OCI-LY3 (cell line): ENCODE results near the gene PEDS1.

Source experiments
- H2AFZ ChIP-seq: fragments of 200-600, 300-600 bp; shearing (Covaris generic); 2 replicates; pipeline ENCODE4 v1.6.0; 2014; ENCODE audit warnings: antibody characterized with exemption, low read depth, low read length
- H3K27ac ChIP-seq: fragments of 200-600, 300-600 bp; sonication (generic); 2 replicates; pipeline ENCODE4 v1.5.1; 2014; ENCODE audit warnings: mild to moderate bottlenecking, low read length, moderate library complexity, mixed read lengths
- H3K27me3 ChIP-seq: fragments of 200-600, 300-600 bp; sonication (generic); 2 replicates; pipeline ENCODE4 v1.6.1; 2014; ENCODE audit warnings: low read depth, low read length, mixed read lengths
- H3K36me3 ChIP-seq: fragments of 200-600, 300-600 bp; sonication (generic); replicated peaks from 2 replicates; pipeline ENCODE3; 2014; ENCODE audit warnings: low read depth, low read length, mixed read lengths
- H3K4me1 ChIP-seq: fragments of 300-600, 200-600 bp; sonication (generic); 2 replicates; pipeline ENCODE4 v1.6.1; 2014; ENCODE audit warnings: low read length, mixed read lengths
- H3K4me2 ChIP-seq: fragments of 200-600, 300-600 bp; sonication (generic); 2 replicates; pipeline ENCODE4 v1.6.1; 2014; ENCODE audit warnings: low read length, mixed read lengths
- H3K4me3 ChIP-seq: fragments of 300-600, 200-600 bp; sonication (generic); 2 replicates; pipeline ENCODE4 v1.5.1; 2014; ENCODE audit warnings: antibody characterized with exemption, mild to moderate bottlenecking, low read length, moderate library complexity
- H3K79me2 ChIP-seq: fragments of 300-600, 200-600 bp; shearing (Covaris generic); 2 replicates; pipeline ENCODE4 v1.6.1; 2014; ENCODE audit warnings: mild to moderate bottlenecking, low read length, mixed read lengths
- H3K9ac ChIP-seq: fragments of 300-600, 200-600 bp; shearing (Covaris generic); 2 replicates; pipeline ENCODE4 v1.6.0; 2014; ENCODE audit warnings: mild to moderate bottlenecking, low read length, moderate library complexity
- H3K9me3 ChIP-seq: fragments of 200-600, 300-600 bp; shearing (Covaris generic); 2 replicates; pipeline ENCODE4 v1.6.1; 2014; ENCODE audit warnings: low read length, mixed read lengths; ENCODE audit not compliant: insufficient read depth
- H4K20me1 ChIP-seq: fragments of 200-600, 300-600 bp; sonication (generic); 2 replicates; pipeline ENCODE4 v1.6.1; 2016; ENCODE audit warnings: low read length, mixed read lengths; ENCODE audit not compliant: insufficient read depth
- CTCF ChIP-seq: fragments of 200-600, 300-600 bp; sonication (generic); IDR thresholded peaks from 2 replicates; pipeline ENCODE4 v1.5.1; 2014; ENCODE audit warnings: antibody characterized with exemption, low read length, low read depth
- EZH2phosphoT487 ChIP-seq: fragments of 200-600 bp; shearing (Covaris generic); IDR thresholded peaks from 2 replicates; pipeline ENCODE4 v1.6.1; 2018; ENCODE audit warnings: antibody characterized with exemption, mixed run types, low read depth

Gene PEDS1

GRCh38 chr20:50172347-50173013 lies 19.0 kb upstream of the PEDS1 start:
- Histone ChIP-seq H3K27ac (no peak overlapping the region), H3K27me3 (no peaks in the 10 kb centered on the region), H3K4me2 (no peak overlapping the region), H3K9ac (no peak overlapping the region), H4K20me1 (no peaks in the 10 kb centered on the region), H3K4me3 (no peak overlapping the region), H3K9me3 (no peaks in the 10 kb centered on the region), H3K36me3 (no peaks in the 10 kb centered on the region), H2AFZ (no peak overlapping the region), H3K79me2 (no peaks in the 10 kb centered on the region), H3K4me1 (no peaks in the 10 kb centered on the region)
- no peak for TF ChIP-seq CTCF
- TF ChIP-seq EZH2phosphoT487, result no peak

- H3K4me2 ChIP-seq, result no peak overlapping the region
- no peaks in the 10 kb centered on the region for H3K27me3 ChIP-seq
- H3K27ac ChIP-seq, result no peak overlapping the region
Observed at GRCh38 chr20:50170549-50171220, 17.2 kb upstream of the PEDS1 start.

GRCh38 chr20:50169329-50169823 lies 15.9 kb upstream of the PEDS1 start:
- Histone ChIP-seq H3K27ac (no peak overlapping the region), H3K79me2 (no peaks in the 10 kb centered on the region), H3K4me2 (no peak overlapping the region), H3K4me3 (no peak overlapping the region), H3K9ac (no peak overlapping the region), H3K27me3 (no peaks in the 10 kb centered on the region), H2AFZ (no peak overlapping the region), H4K20me1 (no peaks in the 10 kb centered on the region), H3K9me3 (no peaks in the 10 kb centered on the region), H3K36me3 (no peaks in the 10 kb centered on the region), H3K4me1 (peaks cover 8% of the 10 kb centered on the region; the same call in 1 of the 2 replicates)
- TF ChIP-seq CTCF, result peak; percentile 100
- TF ChIP-seq EZH2phosphoT487, result no peak

More at GRCh38 chr20:50170549-50171220, 17.2 kb upstream of the PEDS1 start:
- Histone ChIP-seq H3K4me3 (no peak overlapping the region), H3K4me1 (peaks cover 5% of the 10 kb centered on the region; the same call in 1 of the 2 replicates), H3K79me2 (no peaks in the 10 kb centered on the region), H3K9ac (no peak overlapping the region), H4K20me1 (no peaks in the 10 kb centered on the region), H2AFZ (no peak overlapping the region), H3K36me3 (no peaks in the 10 kb centered on the region), H3K9me3 (no peaks in the 10 kb centered on the region)
- TF ChIP-seq CTCF, result no peak

- no peaks in the 10 kb centered on the region for H4K20me1 ChIP-seq
- TF ChIP-seq EZH2phosphoT487 (no peak), CTCF (no peak)
Observed at GRCh38 chr20:50165684-50166554, 12.4 kb upstream of the PEDS1 start.

More at GRCh38 chr20:50165684-50166554, 12.4 kb upstream of the PEDS1 start:
- no peaks in the 10 kb centered on the region for H3K27me3 ChIP-seq
- peak overlapping the region; percentile 87 for H3K4me2 ChIP-seq
- H3K9ac ChIP-seq, result peak overlapping the region; percentile 66
- H2AFZ ChIP-seq, result peak overlapping the region; percentile 97
- H3K79me2 ChIP-seq, result no peaks in the 10 kb centered on the region
- peaks cover 8% of the 10 kb centered on the region; the same call in 1 of the 2 replicates for H3K4me1 ChIP-seq
- no peaks in the 10 kb centered on the region for H3K36me3 ChIP-seq
- no peak overlapping the region for H3K27ac ChIP-seq
- no peaks in the 10 kb centered on the region for H3K9me3 ChIP-seq
- peak overlapping the region; percentile 76 for H3K4me3 ChIP-seq
